Stimulated activated CD4-positive, alpha-beta T cell treated with anti-CD3 and anti-CD28 coated beads, Interleukin-1b, Interleukin-23, amount 100 ng/mL, for 4 hours (primary cell): ENCODE results near the gene RCOR1.
A peak's percentile ranks its signal among the peaks of the same experiment; 100 is the strongest.
"Not testable (repeated sequence)": the region's sequence is repeated elsewhere in the genome, so short reads cannot be mapped to it uniquely, and the experiment has no call there.

Experiments used
- DNase-seq, 2 donors: peaks; one replicate each; pipeline ENCODE4 v3.0.0-alpha.2; 2020; ENCODE audit warnings: low read depth in 2 of 2

Gene RCOR1

DNA sequence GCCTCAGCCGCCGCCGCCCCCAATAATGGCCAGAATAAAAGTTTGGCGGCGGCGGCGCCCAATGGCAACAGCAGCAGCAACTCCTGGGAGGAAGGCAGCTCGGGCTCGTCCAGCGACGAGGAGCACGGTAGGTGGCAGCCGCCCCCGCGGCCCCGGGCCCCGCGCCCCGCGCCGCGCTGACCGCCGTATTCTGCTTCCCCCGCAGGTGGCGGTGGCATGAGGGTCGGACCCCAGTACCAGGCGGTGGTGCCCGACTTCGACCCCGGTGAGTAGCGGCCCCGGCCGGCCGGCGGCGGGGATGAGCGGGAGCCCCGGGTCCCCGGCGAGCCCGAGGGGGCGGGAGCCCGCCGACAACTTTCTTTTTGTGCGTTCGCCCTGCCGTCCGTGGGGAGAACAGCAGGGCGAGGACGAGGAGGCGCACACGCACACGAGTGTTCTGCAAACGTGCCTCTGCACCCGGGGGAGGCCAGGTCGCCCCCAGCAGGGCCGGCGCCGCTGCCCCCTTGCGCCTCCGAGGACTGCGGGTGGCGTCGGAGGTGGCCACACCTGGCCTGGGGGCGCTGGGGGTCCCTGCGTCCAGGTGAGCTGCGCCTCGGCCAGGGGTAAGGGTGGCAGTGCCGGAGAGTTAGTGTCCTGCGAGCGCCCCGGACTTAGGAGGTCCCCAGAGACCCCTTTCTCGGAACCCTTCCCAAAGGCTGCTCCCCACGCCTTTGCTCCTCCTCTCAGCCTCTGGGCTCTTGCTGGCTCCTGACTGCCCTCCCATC, 794 bp downstream of the RCOR1 start:
- DNase-seq: peak; percentile 37 to 45

DNA sequence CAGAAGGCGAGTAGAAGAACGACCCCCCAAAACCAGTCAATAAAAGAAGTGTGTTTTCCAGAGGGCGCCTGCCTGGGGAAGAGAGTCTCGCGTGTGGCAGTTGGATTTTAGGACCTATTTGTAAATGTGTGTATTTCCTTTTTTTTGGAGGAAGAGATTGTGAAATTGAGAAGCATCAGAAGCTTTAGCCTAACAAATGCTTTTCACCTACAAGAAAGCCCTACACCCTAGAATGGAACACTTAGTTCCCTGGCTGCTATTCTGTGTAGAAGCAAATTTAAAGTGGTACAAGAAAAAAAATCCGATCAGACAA, 1.3 kb downstream of the RCOR1 start:
- no peak for DNase-seq

DNA sequence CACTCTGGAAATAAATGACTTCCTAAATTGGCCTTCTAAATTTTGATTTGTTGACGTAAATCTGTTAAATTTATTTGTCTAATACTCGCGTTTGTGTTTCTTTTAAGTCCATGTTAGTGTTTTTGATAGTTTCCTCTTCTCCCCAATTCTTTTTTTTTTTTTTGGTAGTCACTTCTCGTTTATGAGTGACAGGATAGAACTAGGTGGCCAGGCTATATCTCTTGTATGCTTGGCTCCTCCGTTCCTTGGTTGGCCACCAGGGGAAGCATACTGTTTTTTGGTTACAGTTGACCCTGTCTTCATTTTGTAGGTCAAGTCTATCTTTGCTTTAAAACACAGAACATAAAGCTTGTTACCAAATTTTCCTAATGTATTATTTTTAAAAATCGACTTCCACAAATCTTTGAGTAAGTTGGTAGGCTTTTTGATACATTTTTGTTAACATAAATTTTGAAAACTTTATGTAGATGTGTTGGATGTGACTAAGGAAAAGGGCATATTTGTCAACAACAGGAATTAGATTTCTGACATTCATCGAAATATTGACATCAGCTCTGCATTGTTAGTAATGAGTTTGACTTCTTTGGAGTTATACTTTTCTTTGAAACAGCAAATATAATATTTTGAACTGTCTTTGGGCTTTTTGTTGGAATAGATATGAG, 2.2 kb downstream of the RCOR1 start:
- DNase-seq: peak; percentile 32 to 42

DNA sequence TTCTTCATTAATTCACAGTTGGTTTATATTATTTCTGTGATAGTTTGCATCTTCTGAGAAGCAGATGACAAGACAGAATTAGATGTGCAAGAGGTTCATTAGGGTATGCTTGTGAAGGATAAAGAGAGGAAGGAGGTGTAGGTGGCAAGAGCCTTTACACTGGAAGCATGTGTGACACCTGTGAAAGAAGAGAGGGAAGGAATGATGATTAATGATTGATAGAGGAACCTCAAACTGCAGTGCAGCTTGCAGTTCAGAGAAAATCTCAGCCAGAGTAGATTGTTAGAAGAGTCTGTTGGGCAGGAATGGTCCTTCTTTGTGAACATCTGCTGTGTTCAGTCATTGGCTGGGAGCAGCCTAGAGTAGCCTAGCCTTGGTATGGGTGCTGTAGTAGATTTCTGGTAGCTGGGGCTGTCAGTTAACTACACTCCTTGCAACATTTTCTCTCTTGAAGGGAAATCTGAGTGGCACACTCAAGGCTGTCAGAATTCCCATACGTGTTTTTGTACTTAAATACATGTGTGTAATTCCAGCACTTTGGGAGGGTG, 9.0 kb downstream of the RCOR1 start:
- no peak for DNase-seq

DNA sequence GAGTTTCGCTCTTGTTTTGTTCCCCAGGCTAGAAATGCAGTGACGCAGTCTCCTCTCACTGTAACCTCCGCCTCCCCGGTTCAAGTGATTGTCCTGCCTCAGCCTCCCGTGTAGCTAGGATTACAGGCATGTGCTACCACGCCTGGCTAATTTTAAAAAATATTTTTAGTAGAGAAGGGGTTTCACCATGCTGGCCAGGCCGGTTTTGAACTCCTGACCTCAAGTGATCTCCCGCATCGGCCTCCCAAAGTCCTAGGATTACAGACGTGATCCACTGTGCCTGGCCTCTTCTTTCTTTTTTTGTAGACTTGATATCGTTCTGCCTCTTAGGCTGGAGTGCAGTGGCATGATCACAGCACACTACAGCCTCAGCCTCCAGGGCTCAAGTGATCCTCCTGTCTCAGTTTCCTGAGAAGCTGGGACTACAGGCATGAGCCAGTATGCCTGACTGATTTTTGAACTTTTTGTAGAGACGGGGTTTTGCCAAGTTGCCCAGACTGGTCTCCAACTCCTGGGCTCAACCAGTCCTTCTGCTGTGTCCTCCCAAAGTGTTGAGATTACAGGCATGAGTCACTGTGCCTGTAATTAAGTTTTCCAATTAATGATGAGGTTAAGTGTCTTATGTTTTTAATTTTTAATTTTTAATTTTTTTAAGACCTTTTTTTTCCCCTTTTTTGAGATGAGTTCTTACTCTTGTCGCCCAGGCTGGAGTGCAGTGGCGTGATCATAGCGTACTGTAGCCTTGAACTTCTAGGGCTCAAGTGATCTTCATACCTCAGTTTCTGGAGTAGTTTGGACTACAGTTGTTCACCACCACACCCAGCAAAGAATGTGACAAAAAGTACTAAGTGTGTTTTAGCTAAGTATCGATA, 10.2 kb downstream of the RCOR1 start:
- no peak for DNase-seq

DNA sequence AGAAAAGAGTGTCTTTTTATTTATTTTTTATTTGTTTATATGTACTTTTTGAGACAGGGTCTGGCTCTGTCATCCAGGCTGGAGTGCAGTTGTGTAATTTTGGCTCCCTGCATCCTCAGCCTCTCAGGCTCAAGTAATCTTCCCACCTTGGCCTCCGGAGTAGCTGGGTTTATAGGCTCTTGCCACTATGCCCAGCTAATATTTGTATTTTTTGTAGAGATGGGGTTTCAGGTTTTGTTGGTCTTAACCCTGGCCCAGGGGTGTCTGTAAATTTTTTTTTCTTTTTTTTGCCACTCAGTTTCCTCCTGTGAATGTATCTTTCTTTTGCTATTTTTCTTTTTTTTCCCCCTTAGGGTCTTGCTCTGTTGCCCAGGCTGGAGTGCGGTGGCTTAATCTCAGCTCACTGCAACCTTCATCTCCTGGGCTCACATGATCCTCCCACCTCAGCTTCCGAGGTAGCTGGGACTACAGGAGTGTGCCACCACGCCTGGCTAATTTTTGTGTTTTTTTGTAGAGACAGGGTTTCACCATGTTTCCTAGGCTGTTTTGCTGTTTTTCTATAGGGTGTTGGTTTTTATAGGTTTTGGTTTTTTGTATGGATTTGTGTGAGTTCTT, 11.0 kb downstream of the RCOR1 start:
- no peak for DNase-seq

DNA sequence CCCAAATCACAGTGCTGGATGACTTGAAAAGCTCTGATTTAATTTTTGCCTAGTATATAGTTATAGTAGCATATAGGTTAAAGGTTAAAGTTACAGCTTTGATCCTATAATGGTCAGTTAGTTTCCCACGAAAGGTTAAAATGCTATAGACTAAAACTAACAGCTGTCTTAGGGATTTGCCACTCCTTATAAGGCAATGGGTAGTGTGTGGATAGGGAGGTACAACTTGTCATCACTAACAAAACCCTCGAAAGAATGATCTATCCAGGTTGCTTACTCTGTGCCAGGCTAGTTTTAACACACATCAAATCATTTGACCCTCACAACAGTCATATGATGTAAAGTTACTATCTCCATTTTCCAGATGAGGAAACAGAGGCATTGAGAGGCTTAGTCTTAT, 11.7 kb downstream of the RCOR1 start:
- no peak for DNase-seq

DNA sequence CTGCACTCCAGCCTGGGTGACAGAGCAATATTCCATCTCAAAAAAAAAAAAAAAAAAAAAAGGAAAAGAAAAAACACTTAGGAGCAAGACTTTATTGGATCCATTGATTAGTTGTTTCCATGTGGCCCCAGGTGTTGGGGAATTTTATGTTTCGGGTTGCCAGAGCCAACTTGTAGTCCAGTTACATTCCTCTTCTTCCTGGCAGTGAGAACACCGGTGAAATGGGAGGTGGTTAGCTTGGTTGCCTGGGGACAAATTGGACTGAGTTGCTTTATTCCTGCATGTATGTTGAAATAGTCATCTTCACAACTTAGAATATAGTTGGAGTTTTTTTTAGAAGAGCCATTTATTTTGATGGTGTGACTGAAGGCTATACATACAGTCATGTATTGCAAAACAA, 12.6 kb downstream of the RCOR1 start:
- DNase-seq: no peak

DNA sequence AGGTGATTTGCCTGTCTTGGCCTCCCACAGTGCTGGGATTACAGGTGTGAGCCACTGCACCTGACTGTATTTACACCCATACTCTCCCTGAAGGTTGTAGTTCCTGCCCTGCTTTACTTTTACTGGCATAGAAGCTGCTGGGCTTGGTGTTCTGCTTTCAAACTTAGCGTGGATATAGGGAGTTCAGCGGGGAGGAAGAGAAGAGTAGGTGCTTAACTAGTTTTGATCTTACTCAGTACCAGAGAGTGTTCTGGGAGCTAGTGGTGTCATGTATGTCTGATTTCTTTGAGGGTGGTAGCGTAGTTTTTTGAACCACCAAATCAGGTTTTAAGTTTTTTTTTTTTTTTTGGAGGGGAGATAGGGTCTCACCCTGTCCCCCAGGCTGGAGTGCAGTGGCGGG, 13.8 kb downstream of the RCOR1 start:
- DNase-seq: no peak

DNA sequence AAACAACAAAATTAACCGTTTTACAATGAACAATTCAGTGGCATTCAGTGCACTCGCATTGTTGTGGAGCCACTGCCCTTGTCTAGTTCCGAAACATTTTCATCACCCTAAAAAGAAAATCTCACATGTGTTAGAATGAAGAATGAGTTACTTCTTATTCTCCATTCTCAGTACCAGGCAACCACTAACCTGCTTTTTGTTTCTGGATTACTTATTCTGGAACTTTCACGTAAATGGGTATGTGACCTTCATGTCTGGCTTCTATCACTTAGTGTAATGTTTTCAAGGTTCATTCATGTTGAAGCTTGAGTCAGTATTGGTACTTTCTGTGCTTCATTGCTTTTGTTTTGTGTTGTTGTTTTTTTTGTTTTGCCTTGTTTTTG, 15.6 kb downstream of the RCOR1 start:
- no peak for DNase-seq

DNA sequence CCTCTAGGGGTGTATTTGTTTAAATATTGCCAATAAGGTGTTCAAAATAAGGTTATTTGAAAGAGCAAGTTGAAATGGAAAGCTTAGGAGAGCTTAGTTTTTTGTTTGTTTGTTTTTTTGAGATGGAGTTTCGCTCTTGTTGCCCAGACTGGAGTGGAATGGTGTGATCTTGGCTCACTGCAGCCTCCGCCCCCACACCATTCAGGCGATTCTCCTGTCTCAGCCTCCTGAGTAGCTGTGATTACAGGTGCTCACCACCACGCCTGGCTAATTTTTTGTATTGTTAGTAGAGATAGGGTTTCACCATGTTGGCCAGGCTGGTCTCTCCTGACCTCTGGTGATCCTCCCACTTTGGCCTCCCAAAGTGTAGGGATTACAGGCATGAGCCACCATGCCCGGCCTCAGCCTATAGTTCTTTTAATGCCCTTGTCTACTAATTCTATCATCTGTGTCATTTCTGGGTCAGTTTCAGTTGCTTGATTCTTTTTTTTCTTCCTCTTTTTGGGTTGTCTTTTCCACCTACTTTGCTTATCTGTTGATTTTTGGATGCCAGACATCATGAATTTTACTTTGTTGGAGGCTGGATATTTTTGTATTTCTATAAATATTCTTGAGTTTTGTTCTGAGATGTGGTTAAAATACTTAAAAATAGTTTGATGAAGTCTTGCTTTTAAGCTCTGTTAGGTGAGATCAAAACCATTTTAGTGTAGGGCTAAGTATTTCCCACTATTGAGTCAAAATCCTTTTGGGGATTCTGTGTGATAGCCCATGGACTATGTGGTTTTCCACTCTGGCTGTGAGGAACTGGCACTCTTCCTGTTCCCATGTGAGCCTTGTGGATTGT, 18.7 kb downstream of the RCOR1 start:
- DNase-seq: no peak

DNA sequence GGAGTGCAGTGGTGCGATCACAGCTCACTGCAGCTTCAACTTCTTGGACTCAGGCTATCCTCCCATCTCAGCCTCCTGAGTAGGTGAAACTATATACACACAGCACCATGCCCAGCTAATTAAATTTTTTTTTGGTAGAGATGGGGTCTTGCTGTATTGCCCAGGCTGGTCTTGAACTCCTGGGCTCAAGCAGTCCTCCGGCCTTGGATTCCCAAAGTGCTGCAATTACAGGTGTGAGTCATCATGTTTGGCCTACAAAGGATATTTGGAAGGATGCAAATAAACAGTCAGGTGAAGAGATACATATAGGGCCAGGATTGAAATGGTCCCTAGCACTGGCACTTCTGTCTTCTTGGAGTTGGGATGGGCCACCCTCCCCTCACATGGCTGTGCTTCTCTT, 23.9 kb downstream of the RCOR1 start:
- DNase-seq: no peak

DNA sequence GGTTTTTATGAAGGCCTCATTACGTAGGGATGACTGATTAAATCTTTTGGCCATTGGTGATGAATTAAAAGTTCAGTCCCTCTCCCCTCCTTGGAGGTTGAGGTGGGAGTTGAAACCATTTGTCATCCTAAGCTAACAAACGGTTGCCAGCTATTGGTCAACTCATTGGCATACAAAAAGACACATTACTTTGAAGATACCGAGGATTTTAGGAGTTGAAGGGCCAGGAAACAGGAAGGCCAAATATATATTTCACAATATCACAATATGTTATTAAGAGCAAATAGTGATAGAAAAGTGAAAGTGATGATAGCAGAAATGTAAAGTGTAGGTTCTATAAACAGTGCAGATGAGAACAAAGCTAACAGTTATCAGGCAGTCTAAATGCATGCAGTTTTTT, 24.4 kb downstream of the RCOR1 start:
- no peak for DNase-seq

DNA sequence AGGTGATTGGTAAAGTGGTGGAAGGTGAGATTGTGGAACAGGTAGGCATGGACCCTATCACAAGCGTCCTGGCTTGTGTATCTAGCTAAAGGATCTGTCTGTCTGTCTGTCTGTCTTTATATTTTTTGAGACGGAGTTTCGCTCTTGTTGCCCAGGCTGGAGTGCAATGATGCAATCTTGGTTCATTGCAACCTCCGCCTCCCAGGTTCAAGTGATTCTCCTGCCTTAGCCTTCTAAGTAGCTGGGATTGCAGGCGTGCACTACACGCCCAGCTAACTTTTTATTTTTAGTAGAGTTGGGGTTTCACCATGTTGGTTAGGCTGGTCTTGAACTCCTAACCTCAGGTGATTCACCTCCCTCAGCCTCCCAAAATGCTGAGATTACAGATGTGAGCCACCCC, 26.6 kb downstream of the RCOR1 start:
- DNase-seq: not testable (repeated sequence)

DNA sequence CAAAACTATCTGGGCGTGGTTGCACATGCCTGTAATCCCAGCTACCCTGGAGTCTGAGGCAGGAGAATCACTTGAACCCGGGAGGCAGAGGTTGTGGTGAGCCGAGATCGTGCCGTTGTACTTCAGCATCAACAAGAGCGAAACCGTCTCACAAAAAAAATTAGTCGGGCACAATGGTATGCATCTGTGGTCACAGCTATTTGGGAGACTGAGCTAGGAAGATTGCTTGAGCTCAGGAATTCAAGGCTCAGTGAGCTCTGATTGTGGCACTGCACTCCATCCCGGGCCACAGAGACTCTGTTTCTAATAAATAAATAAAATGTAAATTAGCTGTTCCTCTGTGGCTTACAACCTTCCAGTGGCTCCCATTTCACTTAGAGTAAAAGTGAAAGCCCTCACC, 28.0 kb downstream of the RCOR1 start:
- DNase-seq: no peak

DNA sequence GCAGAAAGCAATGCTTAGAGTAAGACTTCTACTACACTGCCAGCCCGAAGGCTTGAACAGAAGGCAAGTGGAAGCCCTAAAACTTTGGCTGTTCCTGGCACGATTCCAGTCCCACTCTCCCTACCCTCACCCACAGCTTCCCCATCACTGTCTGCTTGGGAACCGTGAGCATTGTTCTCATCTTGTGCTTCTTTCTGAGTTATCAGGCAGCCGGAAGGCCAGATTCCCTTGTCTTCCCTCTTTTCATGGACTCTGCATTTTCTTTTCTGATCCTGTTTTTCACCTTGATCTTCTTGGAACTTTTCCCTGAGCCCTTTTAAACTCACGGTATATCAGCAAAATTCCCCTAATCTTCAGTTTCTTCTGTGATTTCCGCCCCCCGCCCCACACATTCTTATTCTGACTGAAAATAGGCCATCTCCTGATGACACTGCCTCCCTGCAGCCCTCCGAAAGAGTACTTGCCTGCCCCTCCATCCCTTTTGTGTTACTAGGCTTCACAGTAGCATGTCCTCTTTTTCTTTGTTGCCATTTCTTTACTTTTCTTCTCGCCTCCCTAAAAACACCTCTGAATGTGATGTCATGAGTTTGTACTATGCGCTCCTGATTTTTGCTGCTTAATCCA, 29.9 kb downstream of the RCOR1 start:
- no peak for DNase-seq

DNA sequence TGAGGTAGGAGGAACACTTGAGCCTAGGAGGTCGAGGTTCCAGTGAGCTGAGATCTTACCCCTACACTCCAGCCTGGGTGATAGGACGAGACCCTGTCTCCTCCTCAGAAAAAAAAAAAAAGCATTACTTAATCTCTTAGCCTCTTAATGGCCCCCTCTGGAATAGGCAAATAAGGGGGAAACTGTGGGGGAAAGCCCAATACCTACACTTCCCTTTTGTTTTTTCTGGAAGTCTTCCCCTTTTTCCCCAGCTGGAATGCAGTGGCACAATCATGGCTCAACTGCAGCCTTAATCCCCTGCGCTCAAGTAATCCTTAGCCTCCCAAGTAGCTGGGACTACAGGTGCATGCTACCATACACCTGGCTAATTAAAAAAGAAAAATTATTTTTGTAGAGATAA, 32.2 kb downstream of the RCOR1 start:
- DNase-seq: no peak

DNA sequence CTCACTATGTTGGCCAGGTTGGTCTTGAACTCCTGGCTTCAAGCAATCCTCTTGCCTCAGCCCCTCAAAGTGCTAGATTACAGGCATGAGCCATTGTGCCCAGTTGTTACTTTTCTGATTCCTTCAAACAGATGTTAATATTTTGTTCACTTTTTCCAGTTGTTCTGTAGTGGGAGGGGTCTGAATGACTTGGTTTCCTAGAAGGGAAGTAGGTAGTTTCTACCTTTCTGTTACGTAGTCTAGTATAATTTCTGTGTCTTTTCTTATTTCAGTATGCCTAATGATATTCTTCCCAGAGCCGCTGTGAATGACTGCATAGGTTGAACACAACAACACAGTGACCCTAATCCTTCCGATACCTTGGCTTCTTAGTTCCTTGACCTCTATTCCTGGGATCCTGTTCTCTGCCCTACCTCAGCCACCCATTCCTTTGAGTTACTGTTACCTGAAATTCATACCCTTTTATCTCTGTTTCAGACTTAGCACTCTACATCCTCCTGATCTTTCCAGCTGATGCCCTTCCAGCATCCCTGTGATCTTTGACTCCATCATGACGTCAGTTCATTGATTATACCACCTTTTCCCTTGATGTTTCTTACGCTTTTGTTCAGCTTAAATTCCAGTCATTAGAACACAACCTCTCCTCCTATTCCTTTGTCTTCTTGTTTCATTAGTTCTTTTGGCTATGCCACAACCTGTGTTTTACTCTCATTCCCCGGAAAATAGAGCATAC, 33.3 kb downstream of the RCOR1 start:
- DNase-seq: no peak

DNA sequence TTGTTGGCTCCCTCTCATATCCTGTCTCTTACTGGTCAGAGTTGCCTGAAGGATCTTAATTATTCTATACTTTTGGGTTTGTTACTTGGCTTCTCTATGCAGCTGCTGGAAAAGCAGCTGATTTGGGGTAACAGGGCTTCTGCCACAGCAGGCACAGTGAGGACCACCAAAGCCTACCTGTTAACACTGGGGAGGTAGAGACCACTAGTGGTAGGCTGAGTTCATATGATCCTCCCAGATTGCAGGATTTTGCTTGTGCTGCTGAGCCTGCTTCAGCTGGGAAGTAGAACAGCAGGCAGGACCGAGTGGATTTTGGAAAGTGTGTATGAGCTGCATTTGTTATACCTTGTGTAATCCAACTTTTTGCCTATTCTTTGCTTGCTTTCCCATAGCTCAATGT, 34.1 kb downstream of the RCOR1 start:
- DNase-seq: no peak

DNA sequence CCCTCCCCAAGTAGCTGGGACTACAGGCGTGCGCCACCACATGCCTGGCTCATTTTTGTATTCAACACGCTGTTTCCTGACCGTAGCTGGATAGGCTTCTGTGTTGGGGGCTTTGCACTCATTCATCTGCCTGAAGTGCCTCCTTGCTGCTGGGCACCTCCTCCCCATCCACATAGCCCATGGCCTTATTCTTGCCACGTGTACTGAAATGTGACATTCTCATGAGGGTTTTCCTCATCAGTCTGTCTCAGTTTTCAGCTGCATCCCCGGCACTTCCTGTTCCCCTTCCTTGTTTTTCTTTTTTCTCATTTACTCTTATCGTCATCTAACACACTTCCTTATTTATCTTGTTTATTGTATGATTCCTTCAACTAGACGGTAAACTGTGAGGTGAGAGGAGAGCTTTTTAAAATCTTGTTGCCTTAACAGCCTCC, 36.6 kb downstream of the RCOR1 start:
- no peak for DNase-seq
